PC-3 (cell line): ENCODE measurements around the gene SEMA5A. TPM values are rescaled to one million over a fixed set of nuclear protein-coding genes. Genes with fewer than 3 reads are reported as not detected.

Source experiments
- ATAC-seq: fragments of 200-7000 bp; cut with Tn5 transposase; 2 replicates; pipeline ENCODE4 v1.9.1; 2020; ENCODE audit warnings: mild to moderate bottlenecking, moderate library complexity
- BruUV-seq: library from RNA; stranded (reverse); fragments of 400-500 nt; replicated peaks from 2 replicates; lab custom pipeline; 2021; lab: Mats Ljungman, UMichigan
- CTCF ChIA-PET: fragments of 300-600 bp; sonication (Branson Sonifier 250); formaldehyde crosslinking; loops from one replicate; lab custom pipeline; 2022; ENCODE audit warnings: antibody characterized with exemption; lab: Charles Lee
- POLR2A ChIA-PET: fragments of 300-600 bp; sonication (Branson Sonifier 250); formaldehyde crosslinking; loops from one replicate; lab custom pipeline; 2022; ENCODE audit warnings: antibody characterized with exemption; ENCODE audit not compliant: unreplicated experiment; lab: Charles Lee
- DNase-seq: peaks from one replicate; pipeline ENCODE4 v3.0.0-alpha.2; 2015
- H2AFZ ChIP-seq: fragments of 300-600 bp; sonication (generic); 2 replicates; pipeline ENCODE4 v1.6.0; 2016; ENCODE audit warnings: antibody characterized with exemption, low read length
- H3F3A ChIP-seq: fragments of 300-600 bp; sonication (generic); one replicate; pipeline ENCODE4 v1.6.0; 2017; ENCODE audit warnings: antibody characterized with exemption, low read length, control low read depth, mild to moderate bottlenecking; ENCODE audit not compliant: unreplicated experiment
- H3K27ac ChIP-seq: fragments of 300-600 bp; sonication (generic); 2 replicates; pipeline ENCODE4 v1.5.1; 2016; ENCODE audit warnings: mild to moderate bottlenecking, low read length
- H3K27me3 ChIP-seq: fragments of 300-600 bp; sonication (generic); 2 replicates; pipeline ENCODE4 v1.6.1; 2016; ENCODE audit warnings: low read length, mixed read lengths
- H3K36me3 ChIP-seq: fragments of 300-600 bp; sonication (generic); 2 replicates; pipeline ENCODE4 v1.6.1; 2016; ENCODE audit warnings: low read depth, mixed run types, low read length, mixed read lengths
- H3K4me1 ChIP-seq: fragments of 300-600 bp; sonication (generic); 2 replicates; pipeline ENCODE4 v1.5.1; 2016; ENCODE audit warnings: low read length; ENCODE audit not compliant: insufficient read depth
- H3K4me2 ChIP-seq: fragments of 300-600 bp; sonication (generic); 2 replicates; pipeline ENCODE4 v1.6.0; 2016; ENCODE audit warnings: low read length
- H3K4me3 ChIP-seq: fragments of 300-600 bp; sonication (generic); 2 replicates; pipeline ENCODE4 v1.5.1; 2016; ENCODE audit warnings: mild to moderate bottlenecking, low read length, mixed read lengths
- H3K79me2 ChIP-seq: fragments of 300-600 bp; sonication (generic); 2 replicates; pipeline ENCODE4 v1.6.1; 2017; ENCODE audit warnings: low read length, mixed read lengths
- H3K9ac ChIP-seq: fragments of 300-600 bp; sonication (generic); 2 replicates; pipeline ENCODE4 v1.6.0; 2016; ENCODE audit warnings: mild to moderate bottlenecking, low read length
- H3K9me2 ChIP-seq: fragments of 300-600 bp; sonication (generic); replicated peaks from 2 replicates; pipeline ENCODE4 v1.6.1; 2016; ENCODE audit warnings: mixed run types, low read length, mixed read lengths
- H3K9me3 ChIP-seq: fragments of 300-600 bp; sonication (generic); 2 replicates; pipeline ENCODE4 v1.6.1; 2016; ENCODE audit warnings: low read length, mixed read lengths
- H4K20me1 ChIP-seq: fragments of 300-600 bp; sonication (generic); 2 replicates; pipeline ENCODE4 v1.6.1; 2016; ENCODE audit warnings: low read length, mixed read lengths
- CTCF ChIP-seq: fragments of 300-600 bp; sonication (generic); conservative IDR thresholded peaks from 2 replicates; pipeline ENCODE4 v1.5.1; 2017; ENCODE audit warnings: antibody characterized with exemption, low read depth, mild to moderate bottlenecking, low read length
- EZH2 ChIP-seq: fragments of 300-600 bp; sonication (generic); IDR thresholded peaks from one replicate; pipeline ENCODE4 v1.6.1; 2017; ENCODE audit warnings: antibody characterized with exemption, mild to moderate bottlenecking, low read length; ENCODE audit not compliant: unreplicated experiment
- EZH2phosphoT487 ChIP-seq: fragments of 300-600 bp; sonication (generic); IDR thresholded peaks from 2 replicates; pipeline ENCODE4 v1.6.1; 2018; ENCODE audit warnings: mild to moderate bottlenecking, antibody characterized with exemption, low read length, borderline replicate concordance
- intact Hi-C: fragments of 100-400 bp; cut with micrococcal nuclease; formaldehyde crosslinking; loops from 2 replicates; pipeline ENCODE4 v1.9.0; 2023
- total RNA-seq: library from RNA; depleted of rRNA; stranded (reverse); fragments of >200 nt; gene quantifications from 2 replicates; pipeline ENCODE4 v1.2.3, GENCODE V29; 2014

SEMA5A gene
- total RNA-seq, 1 experiment from 2014 or later: 4.4 TPM

- H3K4me2 ChIP-seq: no peak overlapping the region
- H3K27ac ChIP-seq: no peak overlapping the region
- H3K27me3 ChIP-seq: no peaks in the 10 kb centered on the region
- no peaks in the 10 kb centered on the region for H4K20me1 ChIP-seq
- no peaks in the 10 kb centered on the region for H3F3A ChIP-seq
- H3K4me3 ChIP-seq: no peak overlapping the region
- DNase-seq (no peak), ATAC-seq (no peak)
- H3K4me1 ChIP-seq: no peaks in the 10 kb centered on the region
- no peak overlapping the region for H3K9ac ChIP-seq
- intact Hi-C loops: no loop called here
- H2AFZ ChIP-seq: no peak overlapping the region
- POLR2A ChIA-PET: no interaction called here
- no peaks in the 10 kb centered on the region for H3K9me2 ChIP-seq
- H3K36me3 ChIP-seq: no peaks in the 10 kb centered on the region
- H3K9me3 ChIP-seq: no peaks in the 10 kb centered on the region
- no TSS peak for BruUV-seq
- no peaks in the 10 kb centered on the region for H3K79me2 ChIP-seq
- TF ChIP-seq CTCF: no peak
- no peak for TF ChIP-seq EZH2
- TF ChIP-seq EZH2phosphoT487: no peak
- CTCF ChIA-PET: no interaction called here
Observed at GRCh38 chr5:9454491-9454890, 91.4 kb downstream of the SEMA5A start.

GRCh38 chr5:9454012-9454481 lies 91.8 kb downstream of the SEMA5A start:
- H3K4me3 ChIP-seq: no peak overlapping the region
- no peaks in the 10 kb centered on the region for H3F3A ChIP-seq
- no peak overlapping the region for H3K9ac ChIP-seq
- H3K36me3 ChIP-seq: no peaks in the 10 kb centered on the region
- no peaks in the 10 kb centered on the region for H3K4me1 ChIP-seq
- no peaks in the 10 kb centered on the region for H3K9me2 ChIP-seq
- H3K79me2 ChIP-seq: no peaks in the 10 kb centered on the region
- no peaks in the 10 kb centered on the region for H3K9me3 ChIP-seq
- no peaks in the 10 kb centered on the region for H4K20me1 ChIP-seq
- H2AFZ ChIP-seq: no peak overlapping the region
- POLR2A ChIA-PET: no interaction called here
- no peak for TF ChIP-seq EZH2
- no peak for TF ChIP-seq EZH2phosphoT487
- no peak for TF ChIP-seq CTCF
- DNase-seq (peak; percentile 26), ATAC-seq (no peak)
- H3K4me2 ChIP-seq: no peak overlapping the region
- BruUV-seq: no TSS peak
- CTCF ChIA-PET: no interaction called here
- intact Hi-C loops: no loop called here
- no peak overlapping the region for H3K27ac ChIP-seq
- no peaks in the 10 kb centered on the region for H3K27me3 ChIP-seq

GRCh38 chr5:9453480-9454011 lies 92.3 kb downstream of the SEMA5A start:
- H3K4me1 ChIP-seq: no peaks in the 10 kb centered on the region
- no peak overlapping the region for H3K27ac ChIP-seq
- intact Hi-C loops: no loop called here
- H3K9ac ChIP-seq: no peak overlapping the region
- no peak overlapping the region for H2AFZ ChIP-seq
- H3K4me2 ChIP-seq: no peak overlapping the region
- DNase-seq: no peak
- H3K9me2 ChIP-seq: no peaks in the 10 kb centered on the region
- no peaks in the 10 kb centered on the region for H3K9me3 ChIP-seq
- ATAC-seq: no peak
- H3F3A ChIP-seq: no peaks in the 10 kb centered on the region
- TF ChIP-seq CTCF: no peak
- TF ChIP-seq EZH2: no peak
- TF ChIP-seq EZH2phosphoT487: no peak
- ChIA-PET POLR2A (no interaction called here), CTCF (no interaction called here)
- no peaks in the 10 kb centered on the region for H3K36me3 ChIP-seq
- no peaks in the 10 kb centered on the region for H3K79me2 ChIP-seq
- no peaks in the 10 kb centered on the region for H3K27me3 ChIP-seq
- H4K20me1 ChIP-seq: no peaks in the 10 kb centered on the region
- BruUV-seq: no TSS peak
- no peak overlapping the region for H3K4me3 ChIP-seq
